GM23338 (cell line): ENCODE data around the gene ETV6. TPM values are rescaled to one million over a fixed set of nuclear protein-coding genes. Genes with fewer than 3 reads are reported as not detected.

Experiments
- ATAC-seq: fragments of 200-7000 bp; cut with Tn5 transposase; 3 replicates; pipeline ENCODE4 v1.9.1; 2020
- DNase-seq: peaks from one replicate; pipeline ENCODE4 v3.0.0-alpha.2; 2015; ENCODE audit warnings: low spot score
- H2AFZ ChIP-seq: fragments of 200-600 bp; sonication (generic); 2 replicates; pipeline ENCODE4 v1.8.0; 2016; ENCODE audit warnings: antibody characterized with exemption, mild to moderate bottlenecking, moderate library complexity
- H3F3A ChIP-seq: fragments of 200-600 bp; sonication (generic); replicated peaks from 2 replicates; pipeline ENCODE4 v1.8.0; 2017; ENCODE audit warnings: antibody characterized with exemption, mixed run types, low read depth
- H3K27ac ChIP-seq: fragments of 200-600 bp; sonication (generic); 2 replicates; pipeline ENCODE4 v1.6.1; 2016; ENCODE audit warnings: low read depth
- H3K27me3 ChIP-seq: fragments of 200-600 bp; sonication (generic); 2 replicates; pipeline ENCODE4 v1.8.0; 2016; ENCODE audit warnings: mild to moderate bottlenecking, mixed run types, moderate library complexity; ENCODE audit not compliant: insufficient read depth
- H3K36me3 ChIP-seq: fragments of 200-600 bp; sonication (generic); 2 replicates; pipeline ENCODE4 v1.8.0; 2016; ENCODE audit warnings: mild to moderate bottlenecking; ENCODE audit not compliant: insufficient read depth
- H3K4me1 ChIP-seq: fragments of 200-600 bp; sonication (generic); 2 replicates; pipeline ENCODE4 v1.8.0; 2016; ENCODE audit warnings: mild to moderate bottlenecking, moderate library complexity; ENCODE audit not compliant: insufficient read depth
- H3K4me2 ChIP-seq: fragments of 200-600 bp; sonication (generic); 2 replicates; pipeline ENCODE4 v1.7.1; 2017; ENCODE audit warnings: mixed run types
- H3K4me3 ChIP-seq: fragments of 200-600 bp; sonication (generic); 2 replicates; pipeline ENCODE4 v1.6.1; 2016; ENCODE audit warnings: mixed run types
- H3K79me2 ChIP-seq: fragments of 200-600 bp; sonication (generic); replicated peaks from 2 replicates; pipeline ENCODE4 v1.8.0; 2017; ENCODE audit warnings: mild to moderate bottlenecking; ENCODE audit not compliant: insufficient read depth
- H3K9me2 ChIP-seq: fragments of 200-600 bp; sonication (generic); 2 replicates; pipeline ENCODE4 v1.8.0; 2017; ENCODE audit not compliant: insufficient read depth
- H4K20me1 ChIP-seq: fragments of 200-600 bp; sonication (generic); replicated peaks from 2 replicates; pipeline ENCODE4 v1.8.0; 2017; ENCODE audit warnings: mild to moderate bottlenecking; ENCODE audit not compliant: insufficient read depth
- H3K27ac Mint-ChIP-seq: 2 replicates; pipeline ENCODE4 v1.8.0; 2020; ENCODE audit warnings: inconsistent platforms, mild to moderate bottlenecking, moderate library complexity, mixed read lengths
- H3K27me3 Mint-ChIP-seq: 3 replicates; pipeline ENCODE4 v1.8.0; 2022; ENCODE audit warnings: low read depth, mild to moderate bottlenecking, moderate library complexity, mixed read lengths, inconsistent platforms; ENCODE audit not compliant: insufficient read depth, poor library complexity
- H3K36me3 Mint-ChIP-seq: 3 replicates; pipeline ENCODE4 v1.8.0; 2021; ENCODE audit warnings: low read depth, mild to moderate bottlenecking, inconsistent platforms, moderate library complexity, mixed read lengths
- H3K4me1 Mint-ChIP-seq: 3 replicates; pipeline ENCODE4 v1.8.0; 2020; ENCODE audit warnings: mild to moderate bottlenecking, inconsistent platforms, mixed read lengths
- H3K4me3 Mint-ChIP-seq: 3 replicates; pipeline ENCODE4 v1.8.0; 2021; ENCODE audit warnings: moderate library complexity, mild to moderate bottlenecking, inconsistent platforms, mixed read lengths
- H3K9me3 Mint-ChIP-seq: 3 replicates; pipeline ENCODE4 v1.8.0; 2020; ENCODE audit warnings: moderate library complexity, mild to moderate bottlenecking, inconsistent platforms, mixed read lengths
- CREB1 ChIP-seq: fragments of 250-450 bp; sonication (Bioruptor Pico); IDR thresholded peaks from 2 replicates; pipeline ENCODE4 v1.5.0; 2020; ENCODE audit warnings: low read depth, mild to moderate bottlenecking, moderate library complexity
- EZH2 ChIP-seq: fragments of 200-600 bp; sonication (generic); IDR thresholded peaks from one replicate; pipeline ENCODE4 v1.8.0; 2017; ENCODE audit warnings: antibody characterized with exemption, mild to moderate bottlenecking, low read depth; ENCODE audit not compliant: unreplicated experiment
- EZH2phosphoT487 ChIP-seq: fragments of 200-600 bp; sonication (generic); IDR thresholded peaks from one replicate; pipeline ENCODE4 v1.8.1; 2018; ENCODE audit warnings: antibody characterized with exemption; ENCODE audit not compliant: unreplicated experiment
- JUNB ChIP-seq: IDR thresholded peaks from one replicate; pipeline ENCODE4 v1.6.1; 2016; ENCODE audit warnings: antibody characterized with exemption; ENCODE audit not compliant: unreplicated experiment
- NANOG ChIP-seq: IDR thresholded peaks from 2 replicates; pipeline ENCODE4 v1.6.1; 2016; ENCODE audit warnings: antibody characterized with exemption, borderline replicate concordance
- polyA plus RNA-seq: library from polyadenylated mRNA; unstranded; fragments of >200 nt; fragmentation: Nextera tagmentation; extraction: Ambion mirVana; gene quantifications from 2 replicates; pipeline ENCODE4 v1.2.1, GENCODE V29; 2016
- total RNA-seq: library from RNA; depleted of rRNA; stranded (reverse); fragments of >200 nt; shearing (Covaris generic); gene quantifications from 2 replicates; pipeline ENCODE4 v1.2.3, GENCODE V29; 2014
- TF ChIP-seq, protein P1 (sequence below): IDR thresholded peaks from 2 replicates; pipeline ENCODE4 v1.6.1; 2016; ENCODE audit warnings: antibody characterized with exemption
- TF ChIP-seq, protein P2 (sequence below), 2 experiments: fragments of 200-600 bp in 1 of 2; sonication (generic) in 1 of 2; conservative IDR thresholded peaks; 2 replicates each; pipeline versions ENCODE4 v1.5.1 to v1.6.1; 2016 to 2017; ENCODE audit warnings: antibody characterized with exemption in 2 of 2, low read depth in 2 of 2, mild to moderate bottlenecking in 2 of 2, moderate library complexity in 1 of 2
- TF ChIP-seq, protein P3 (sequence below): IDR thresholded peaks from one replicate; pipeline ENCODE4 v1.6.1; 2018; ENCODE audit warnings: antibody characterized with exemption; ENCODE audit not compliant: unreplicated experiment

Gene ETV6
- total and polyA plus RNA-seq, 2 experiments from 2014 or later = 7.5 to 15.1 TPM

DNA sequence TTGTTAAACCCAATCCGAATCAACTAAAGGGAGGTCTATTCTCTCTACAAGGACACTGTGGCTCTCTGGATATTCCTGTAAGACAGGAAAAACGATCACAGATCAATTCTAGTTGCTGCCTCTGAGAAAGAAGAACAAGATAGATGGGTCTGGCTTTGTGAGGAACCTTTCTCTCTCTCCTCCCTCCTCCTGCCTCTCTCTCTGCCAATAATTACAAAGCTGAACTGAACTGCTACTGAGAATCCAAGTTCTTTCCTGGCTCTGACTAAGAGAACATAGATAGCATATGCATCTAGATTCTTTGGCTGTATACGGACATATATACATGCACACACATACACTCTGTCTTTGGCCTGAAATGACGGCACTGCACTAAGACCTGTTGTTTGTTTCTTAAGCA is 27.6 kb downstream of the ETV6 start (continued):
- TF ChIP-seq EZH2phosphoT487 = no peak
- TF ChIP-seq, protein P1, sequence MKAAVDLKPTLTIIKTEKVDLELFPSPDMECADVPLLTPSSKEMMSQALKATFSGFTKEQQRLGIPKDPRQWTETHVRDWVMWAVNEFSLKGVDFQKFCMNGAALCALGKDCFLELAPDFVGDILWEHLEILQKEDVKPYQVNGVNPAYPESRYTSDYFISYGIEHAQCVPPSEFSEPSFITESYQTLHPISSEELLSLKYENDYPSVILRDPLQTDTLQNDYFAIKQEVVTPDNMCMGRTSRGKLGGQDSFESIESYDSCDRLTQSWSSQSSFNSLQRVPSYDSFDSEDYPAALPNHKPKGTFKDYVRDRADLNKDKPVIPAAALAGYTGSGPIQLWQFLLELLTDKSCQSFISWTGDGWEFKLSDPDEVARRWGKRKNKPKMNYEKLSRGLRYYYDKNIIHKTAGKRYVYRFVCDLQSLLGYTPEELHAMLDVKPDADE = no peak

DNA sequence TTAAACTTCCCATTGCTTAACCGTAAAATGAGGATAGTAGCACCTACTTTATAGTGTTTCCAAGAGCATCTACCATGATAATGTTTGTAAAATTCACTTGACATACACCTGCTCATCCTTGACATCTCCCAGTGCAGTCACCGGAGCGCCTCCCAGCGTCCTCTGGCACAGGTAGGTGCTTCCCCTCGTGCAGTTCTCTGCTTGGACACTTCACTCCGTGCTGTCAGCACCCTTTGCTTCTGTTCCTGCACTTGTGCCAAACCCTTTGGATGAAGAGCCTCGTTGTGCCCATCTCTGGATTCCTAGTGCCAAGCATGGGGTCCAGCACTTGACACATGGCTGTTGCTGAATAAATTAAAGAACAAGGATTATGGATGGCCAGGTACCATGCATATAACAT is 28.3 kb downstream of the ETV6 start:
- ATAC-seq (no peak; the same call in 2 of the 3 replicates), DNase-seq (no peak)
- Mint-ChIP-seq H3K4me1 (peaks cover 26% of the 10 kb centered on the region), H3K27me3 (peaks cover 6% of the 10 kb centered on the region), H3K27ac (no peak overlapping the region), H3K36me3 (peaks cover 4% of the 10 kb centered on the region; the same call in 1 of the 3 replicates), H3K9me3 (peaks cover 3% of the 10 kb centered on the region; the same call in 2 of the 3 replicates), H3K4me3 (no peak overlapping the region)
- Histone ChIP-seq H3K4me2 (no peak overlapping the region), H3K9me2 (no peaks in the 10 kb centered on the region), H3F3A (no peaks in the 10 kb centered on the region), H3K27me3 (no peaks in the 10 kb centered on the region), H4K20me1 (peaks cover 10% of the 10 kb centered on the region), H3K79me2 (peaks cover 65% of the 10 kb centered on the region), H2AFZ (no peak overlapping the region), H3K27ac (no peak overlapping the region), H3K36me3 (no peaks in the 10 kb centered on the region), H3K4me1 (peaks cover 11% of the 10 kb centered on the region), H3K4me3 (no peak overlapping the region)
- TF ChIP-seq, protein P2, sequence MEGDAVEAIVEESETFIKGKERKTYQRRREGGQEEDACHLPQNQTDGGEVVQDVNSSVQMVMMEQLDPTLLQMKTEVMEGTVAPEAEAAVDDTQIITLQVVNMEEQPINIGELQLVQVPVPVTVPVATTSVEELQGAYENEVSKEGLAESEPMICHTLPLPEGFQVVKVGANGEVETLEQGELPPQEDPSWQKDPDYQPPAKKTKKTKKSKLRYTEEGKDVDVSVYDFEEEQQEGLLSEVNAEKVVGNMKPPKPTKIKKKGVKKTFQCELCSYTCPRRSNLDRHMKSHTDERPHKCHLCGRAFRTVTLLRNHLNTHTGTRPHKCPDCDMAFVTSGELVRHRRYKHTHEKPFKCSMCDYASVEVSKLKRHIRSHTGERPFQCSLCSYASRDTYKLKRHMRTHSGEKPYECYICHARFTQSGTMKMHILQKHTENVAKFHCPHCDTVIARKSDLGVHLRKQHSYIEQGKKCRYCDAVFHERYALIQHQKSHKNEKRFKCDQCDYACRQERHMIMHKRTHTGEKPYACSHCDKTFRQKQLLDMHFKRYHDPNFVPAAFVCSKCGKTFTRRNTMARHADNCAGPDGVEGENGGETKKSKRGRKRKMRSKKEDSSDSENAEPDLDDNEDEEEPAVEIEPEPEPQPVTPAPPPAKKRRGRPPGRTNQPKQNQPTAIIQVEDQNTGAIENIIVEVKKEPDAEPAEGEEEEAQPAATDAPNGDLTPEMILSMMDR (conservative IDR thresholded peaks at IDR 0.05; ENCODE audit: low read depth in 2 of 2) = peak; percentile 15 to 48; a peak in 2 of 4 replicates
- TF ChIP-seq NANOG = no peak

DNA sequence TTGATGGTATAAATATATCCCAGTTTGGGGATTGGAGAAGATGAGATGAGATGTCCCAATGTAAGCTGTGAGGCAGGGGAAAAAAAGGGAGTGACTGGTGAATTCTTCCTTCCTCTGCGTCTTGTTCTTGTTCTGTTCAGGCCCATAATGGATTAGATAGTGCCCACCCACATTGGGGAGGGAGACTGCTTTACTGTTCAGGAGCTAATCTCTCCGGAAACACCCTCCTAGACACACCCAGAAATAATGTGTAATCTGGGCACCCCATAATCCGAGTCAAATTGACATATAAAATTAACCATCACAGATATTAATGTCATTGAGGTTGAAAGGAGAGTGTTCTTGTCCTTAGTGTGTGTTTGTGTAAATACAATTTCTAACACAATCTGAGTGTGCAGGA is 29.3 kb downstream of the ETV6 start:
- Mint-ChIP-seq H3K9me3 (peaks cover 3% of the 10 kb centered on the region; the same call in 2 of the 3 replicates), H3K36me3 (peaks cover 4% of the 10 kb centered on the region; the same call in 1 of the 3 replicates), H3K4me1 (peaks cover 18% of the 10 kb centered on the region), H3K27ac (no peak overlapping the region), H3K27me3 (peaks cover 4% of the 10 kb centered on the region), H3K4me3 (no peak overlapping the region)
- no peak for DNase-seq
- no peak overlapping the region for H3K4me3 ChIP-seq
- no peak for ATAC-seq
- no peaks in the 10 kb centered on the region for H3K36me3 ChIP-seq
- peaks cover 10% of the 10 kb centered on the region; the same call in 1 of the 2 replicates for H4K20me1 ChIP-seq
- no peaks in the 10 kb centered on the region for H3F3A ChIP-seq
- no peaks in the 10 kb centered on the region for H3K27me3 ChIP-seq
- H2AFZ ChIP-seq = no peak overlapping the region
- H3K4me2 ChIP-seq = no peak overlapping the region
- no peaks in the 10 kb centered on the region for H3K9me2 ChIP-seq
- peaks cover 66% of the 10 kb centered on the region for H3K79me2 ChIP-seq
- 0 out of 2 replicates have a peak, but pooled peaks cover 8% of the 10 kb centered on the region for H3K4me1 ChIP-seq
- H3K27ac ChIP-seq = no peak overlapping the region
- TF ChIP-seq CREB1 (CRISPR knock-in tag) (no peak), EZH2 (no peak), JUNB (no peak)
- TF ChIP-seq, protein P3, sequence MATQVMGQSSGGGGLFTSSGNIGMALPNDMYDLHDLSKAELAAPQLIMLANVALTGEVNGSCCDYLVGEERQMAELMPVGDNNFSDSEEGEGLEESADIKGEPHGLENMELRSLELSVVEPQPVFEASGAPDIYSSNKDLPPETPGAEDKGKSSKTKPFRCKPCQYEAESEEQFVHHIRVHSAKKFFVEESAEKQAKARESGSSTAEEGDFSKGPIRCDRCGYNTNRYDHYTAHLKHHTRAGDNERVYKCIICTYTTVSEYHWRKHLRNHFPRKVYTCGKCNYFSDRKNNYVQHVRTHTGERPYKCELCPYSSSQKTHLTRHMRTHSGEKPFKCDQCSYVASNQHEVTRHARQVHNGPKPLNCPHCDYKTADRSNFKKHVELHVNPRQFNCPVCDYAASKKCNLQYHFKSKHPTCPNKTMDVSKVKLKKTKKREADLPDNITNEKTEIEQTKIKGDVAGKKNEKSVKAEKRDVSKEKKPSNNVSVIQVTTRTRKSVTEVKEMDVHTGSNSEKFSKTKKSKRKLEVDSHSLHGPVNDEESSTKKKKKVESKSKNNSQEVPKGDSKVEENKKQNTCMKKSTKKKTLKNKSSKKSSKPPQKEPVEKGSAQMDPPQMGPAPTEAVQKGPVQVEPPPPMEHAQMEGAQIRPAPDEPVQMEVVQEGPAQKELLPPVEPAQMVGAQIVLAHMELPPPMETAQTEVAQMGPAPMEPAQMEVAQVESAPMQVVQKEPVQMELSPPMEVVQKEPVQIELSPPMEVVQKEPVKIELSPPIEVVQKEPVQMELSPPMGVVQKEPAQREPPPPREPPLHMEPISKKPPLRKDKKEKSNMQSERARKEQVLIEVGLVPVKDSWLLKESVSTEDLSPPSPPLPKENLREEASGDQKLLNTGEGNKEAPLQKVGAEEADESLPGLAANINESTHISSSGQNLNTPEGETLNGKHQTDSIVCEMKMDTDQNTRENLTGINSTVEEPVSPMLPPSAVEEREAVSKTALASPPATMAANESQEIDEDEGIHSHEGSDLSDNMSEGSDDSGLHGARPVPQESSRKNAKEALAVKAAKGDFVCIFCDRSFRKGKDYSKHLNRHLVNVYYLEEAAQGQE = no peak
